Measurements from ENCODE around the gene PLCG1. TPM values are rescaled to one million over a fixed set of nuclear protein-coding genes. Genes with fewer than 3 reads are reported as not detected.

The PLCG1 gene
- total RNA-seq = 448 and 460 TPM in 2 replicates

GRCh38 chr20:41136680-41137613, at the start of gene PLCG1:
TSS of gene PLCG1 (plus strand) at chr20:41137543. CDS start at chr20:41137642, 99 bp downstream.
- intact Hi-C loops (cut with micrococcal nuclease) = loop anchor here (1.0 to 5.0 kb wide), 5 partner anchors 35 to 290 kb away; partner anchors contain the start of genes TOP1 and ZHX3

GRCh38 chr20:41087777-41088176, 49.6 kb upstream of the PLCG1 start:
- intact Hi-C loops (cut with micrococcal nuclease) = no loop called here

GRCh38 chr20:41089555-41089954, 47.8 kb upstream of the PLCG1 start:
- intact Hi-C loops (cut with micrococcal nuclease) = no loop called here

GRCh38 chr20:41091927-41092326, 45.4 kb upstream of the PLCG1 start:
- intact Hi-C loops (cut with micrococcal nuclease) = no loop called here

- intact Hi-C loops (cut with micrococcal nuclease) = loop anchor here (1.0 kb wide), 6 partner anchors 46 to 246 kb away; partner anchors contain the start of genes LPIN3 and TOP1
Observed at GRCh38 chr20:41094353-41095055, 42.8 kb upstream of the PLCG1 start.

GRCh38 chr20:41095110-41095969, 42.0 kb upstream of the PLCG1 start:
- intact Hi-C loops (cut with micrococcal nuclease) = loop anchor here (1.0 kb wide), 6 partner anchors 47 to 245 kb away; partner anchors contain the start of genes LPIN3 and TOP1

- intact Hi-C loops (cut with micrococcal nuclease) = no loop called here
Observed at GRCh38 chr20:41098703-41099250, 38.6 kb upstream of the PLCG1 start.

GRCh38 chr20:41100001-41100480, 37.3 kb upstream of the PLCG1 start:
- intact Hi-C loops (cut with micrococcal nuclease) = no loop called here

- intact Hi-C loops (cut with micrococcal nuclease) = no loop called here
Observed at GRCh38 chr20:41101660-41102059, 35.7 kb upstream of the PLCG1 start.

GRCh38 chr20:41108531-41108930, 28.8 kb upstream of the PLCG1 start:
- intact Hi-C loops (cut with micrococcal nuclease) = no loop called here

- intact Hi-C loops (cut with micrococcal nuclease) = no loop called here
Observed at GRCh38 chr20:41110012-41110411, 27.3 kb upstream of the PLCG1 start.

GRCh38 chr20:41110930-41111577, 26.3 kb upstream of the PLCG1 start:
- intact Hi-C loops (cut with micrococcal nuclease) = no loop called here

- intact Hi-C loops (cut with micrococcal nuclease) = no loop called here
Observed at GRCh38 chr20:41111578-41111951, 25.8 kb upstream of the PLCG1 start.

GRCh38 chr20:41116282-41116956, 20.9 kb upstream of the PLCG1 start:
- intact Hi-C loops (cut with micrococcal nuclease) = no loop called here

GRCh38 chr20:41118159-41118558, 19.2 kb upstream of the PLCG1 start:
- intact Hi-C loops (cut with micrococcal nuclease) = loop anchor here (1.0 kb wide), 1 partner anchor 114 kb away; no protein-coding TSS in a partner anchor

GRCh38 chr20:41118632-41119031, 18.7 kb upstream of the PLCG1 start:
- intact Hi-C loops (cut with micrococcal nuclease) = loop anchor here (1.0 kb wide), 1 partner anchor 114 kb away; no protein-coding TSS in a partner anchor

GRCh38 chr20:41119614-41120561, 17.5 kb upstream of the PLCG1 start:
- intact Hi-C loops (cut with micrococcal nuclease) = no loop called here

- intact Hi-C loops (cut with micrococcal nuclease) = no loop called here
Observed at GRCh38 chr20:41121399-41121798, 15.9 kb upstream of the PLCG1 start.

Measured in T-helper 1 cell treated with Interleukin-12 subunit alpha and Interleukin-12 subunit beta and Interleukin-4 antibody, amounts not matched to agents 30 ng/mL and 1 ng/mL, for 36 hours (primary cell).